D341Med (cell line): ENCODE results near the gene MPZL2.

ENCODE experiments used
- DNase-seq: peaks from one replicate; pipeline ENCODE4 v3.0.0; 2012; ENCODE audit warnings: low spot score

MPZL2 gene

DNA sequence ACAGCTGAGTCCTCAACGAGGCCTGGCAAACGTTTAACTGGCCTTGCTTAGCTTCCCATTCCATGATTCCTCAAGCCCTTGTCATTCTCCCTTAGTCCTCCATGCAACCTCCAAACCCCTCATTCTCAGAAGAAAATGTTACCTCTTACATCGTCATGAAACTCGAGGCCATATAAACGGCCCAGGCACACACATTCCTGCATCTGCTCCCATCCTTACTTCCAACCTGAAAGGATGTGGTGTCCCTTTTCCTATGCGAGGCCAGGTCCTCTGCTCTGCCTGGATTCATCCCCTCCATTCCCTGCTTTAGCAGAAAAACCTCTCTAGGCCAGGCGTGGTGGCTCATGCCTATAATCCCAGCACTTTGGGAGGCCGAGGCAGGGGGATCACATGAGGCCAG lies 20.9 kb downstream of the MPZL2 start:
- DNase-seq: no peak

DNA sequence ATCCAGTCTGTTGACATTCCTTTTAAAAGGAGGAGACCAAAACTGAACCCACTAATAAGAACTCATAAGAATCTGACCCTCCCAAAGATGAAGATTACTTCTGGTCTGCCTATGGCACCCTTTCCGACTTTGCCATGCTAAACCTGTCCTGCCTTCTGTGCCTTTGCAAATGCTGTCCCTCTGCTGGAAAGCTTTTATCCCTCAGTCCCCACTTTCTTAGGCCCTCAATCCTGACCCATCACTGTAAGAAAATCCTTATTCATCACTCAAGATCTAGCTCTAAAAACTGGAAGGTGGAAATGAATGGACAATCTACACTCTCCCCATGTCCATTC lies 22.4 kb downstream of the MPZL2 start:
- DNase-seq: no peak

DNA sequence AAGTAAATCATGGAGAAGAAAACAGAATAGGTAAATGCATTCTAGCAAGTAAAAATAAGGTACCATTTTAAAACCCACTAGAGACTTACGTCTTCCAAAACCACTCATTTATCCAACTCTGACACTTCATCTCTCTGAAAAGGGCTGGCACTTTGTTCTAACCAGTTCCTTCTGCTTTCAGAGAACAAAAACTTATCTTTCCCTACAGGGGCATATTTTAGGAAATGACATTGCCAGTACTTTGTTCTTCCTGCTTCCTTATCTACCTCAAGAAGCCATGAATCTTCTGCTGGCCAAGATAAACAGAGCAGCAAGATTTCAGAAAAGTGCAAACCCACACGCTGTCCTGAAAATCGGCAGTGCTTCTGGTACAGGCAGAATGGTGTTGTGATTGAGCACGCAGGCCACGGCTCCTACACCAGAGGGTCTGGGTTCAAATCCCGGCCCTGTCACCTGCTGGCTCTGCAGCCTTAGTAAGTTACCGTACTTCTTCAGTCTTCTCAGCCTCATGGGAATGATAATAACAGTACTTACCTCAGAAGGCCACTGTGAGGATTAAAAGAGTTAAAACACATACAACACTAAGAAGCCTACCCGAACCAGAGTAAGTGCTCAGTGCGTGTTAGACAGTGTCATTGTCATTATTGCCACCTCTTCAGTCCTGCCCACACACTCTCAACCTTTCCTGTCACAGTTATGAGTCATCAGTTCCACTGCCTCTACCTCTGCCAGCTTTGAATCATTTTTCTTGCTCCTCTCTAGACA lies 22.9 kb downstream of the MPZL2 start:
- DNase-seq: no peak

DNA sequence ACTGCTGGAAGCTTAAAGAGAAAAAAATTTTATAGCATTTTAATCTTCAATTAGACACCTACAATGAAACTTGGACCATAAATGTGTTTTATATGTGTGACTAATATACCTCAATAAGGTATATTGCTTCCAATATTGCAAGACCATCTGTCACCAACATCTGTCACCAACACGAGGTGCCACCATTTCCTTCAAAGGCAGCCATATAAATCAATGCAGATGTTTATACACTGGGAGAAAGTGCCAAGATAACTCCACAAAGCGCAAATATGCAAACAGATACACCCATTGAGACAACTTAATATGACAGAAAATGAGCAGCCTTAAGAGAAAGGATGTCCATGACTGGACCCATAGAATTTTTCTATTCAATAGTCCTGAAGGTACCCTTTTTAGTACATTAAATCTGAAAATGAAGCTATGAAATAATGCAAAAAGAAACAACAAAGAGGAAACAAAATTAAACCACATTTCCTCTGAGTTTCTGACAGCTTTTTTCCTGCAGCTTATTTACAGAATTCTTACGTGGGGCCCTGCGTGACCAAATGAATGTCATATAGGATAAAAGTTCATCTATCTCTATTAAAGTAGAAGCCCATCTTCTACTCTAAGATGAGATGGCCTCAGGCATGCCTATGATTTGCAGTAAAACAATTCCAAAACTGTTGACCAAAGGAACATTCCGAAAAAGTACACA lies 24.4 kb downstream of the MPZL2 start:
- DNase-seq: no peak

DNA sequence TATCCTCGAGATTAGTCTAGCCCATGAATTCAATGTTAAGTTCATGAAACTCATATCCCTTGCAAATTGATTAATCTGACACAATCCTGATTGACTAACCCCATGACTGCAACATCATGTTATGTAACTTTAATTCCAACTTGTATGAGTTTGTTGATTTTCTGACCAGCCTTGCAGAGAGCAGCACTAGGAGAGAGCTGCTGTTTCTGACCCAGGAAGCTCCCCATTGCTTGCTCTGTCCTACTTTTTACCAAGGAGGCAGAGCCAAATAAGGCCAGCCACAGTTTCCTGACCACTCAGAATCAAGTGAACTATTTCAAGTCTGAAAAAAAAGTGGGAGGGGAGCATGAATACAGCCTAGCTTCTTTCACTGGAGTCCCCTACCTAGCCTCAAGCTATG lies 25.2 kb downstream of the MPZL2 start:
- no peak for DNase-seq

DNA sequence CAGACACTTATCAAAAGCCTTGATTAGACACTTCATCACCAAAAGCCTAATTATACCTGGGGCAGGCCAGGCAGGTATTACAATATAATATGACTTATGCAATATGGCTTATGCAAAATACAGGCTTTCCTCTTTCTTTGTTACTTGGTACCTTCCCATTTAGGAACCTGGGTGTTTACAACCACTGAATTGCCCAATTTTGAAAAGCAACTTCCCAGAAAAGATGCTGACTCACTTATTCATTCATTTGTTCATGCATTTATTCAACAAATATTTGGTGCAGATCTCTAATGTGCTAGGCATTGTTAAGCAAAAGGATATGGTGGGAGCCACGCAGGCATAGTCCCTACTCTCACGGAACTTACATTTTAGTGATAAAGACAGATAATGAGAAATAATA lies 25.7 kb downstream of the MPZL2 start:
- DNase-seq: no peak

DNA sequence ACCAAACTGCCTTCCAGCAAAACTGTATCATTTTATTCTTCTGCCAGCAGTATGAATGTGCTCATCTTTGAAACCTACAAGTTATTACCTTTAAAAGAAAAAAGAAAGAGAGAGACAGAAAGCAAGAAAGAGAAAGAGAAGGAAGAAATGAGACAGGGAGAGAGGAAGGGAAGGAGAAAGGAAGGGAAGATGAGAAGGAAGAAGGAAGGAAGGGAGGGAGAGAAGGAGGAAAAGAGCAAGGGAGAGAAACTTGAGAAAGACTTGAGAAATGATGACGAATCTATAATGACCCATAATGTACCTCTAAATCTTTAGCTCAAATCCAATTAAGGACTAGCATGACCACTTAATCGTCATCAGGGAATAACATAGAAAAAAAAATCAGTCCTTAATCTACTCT lies 27.9 kb downstream of the MPZL2 start:
- no peak for DNase-seq

DNA sequence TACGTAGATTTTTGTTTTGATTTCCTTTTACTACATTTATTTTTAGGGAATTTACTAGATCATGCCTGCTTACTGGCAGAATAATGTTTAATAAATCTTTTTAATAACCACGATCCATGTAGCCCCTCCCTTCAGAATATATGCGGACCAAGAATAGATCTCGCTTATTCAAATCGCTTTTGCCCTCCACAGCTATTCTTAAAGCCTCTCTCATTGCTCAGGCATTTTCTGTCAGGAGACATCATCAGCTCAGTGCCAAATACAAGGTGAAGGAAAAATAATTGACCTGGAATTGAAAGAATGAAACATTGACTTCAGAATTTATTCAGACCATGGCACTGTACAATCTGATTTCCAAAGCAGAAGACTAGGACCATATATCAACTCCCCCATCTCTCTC lies 29.3 kb downstream of the MPZL2 start:
- no peak for DNase-seq

DNA sequence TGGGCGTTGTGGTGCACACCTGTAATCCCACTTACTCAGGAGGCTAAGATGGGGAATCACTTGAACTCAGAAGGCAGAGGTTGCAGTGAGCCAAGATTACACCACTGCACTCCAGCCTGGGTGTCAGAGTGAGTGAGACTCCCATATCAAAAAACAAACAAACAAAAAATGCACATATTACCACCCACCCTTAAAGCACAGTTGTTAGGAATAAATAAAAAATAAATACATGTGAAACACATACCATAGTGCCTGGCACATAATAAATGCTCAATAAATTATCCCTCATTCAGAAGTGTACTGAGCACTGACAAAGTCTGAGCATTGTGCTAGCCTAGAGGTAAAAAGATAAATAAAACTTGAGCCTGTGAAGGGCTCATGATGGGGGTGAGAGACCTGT lies 30.2 kb downstream of the MPZL2 start:
- DNase-seq: no peak

DNA sequence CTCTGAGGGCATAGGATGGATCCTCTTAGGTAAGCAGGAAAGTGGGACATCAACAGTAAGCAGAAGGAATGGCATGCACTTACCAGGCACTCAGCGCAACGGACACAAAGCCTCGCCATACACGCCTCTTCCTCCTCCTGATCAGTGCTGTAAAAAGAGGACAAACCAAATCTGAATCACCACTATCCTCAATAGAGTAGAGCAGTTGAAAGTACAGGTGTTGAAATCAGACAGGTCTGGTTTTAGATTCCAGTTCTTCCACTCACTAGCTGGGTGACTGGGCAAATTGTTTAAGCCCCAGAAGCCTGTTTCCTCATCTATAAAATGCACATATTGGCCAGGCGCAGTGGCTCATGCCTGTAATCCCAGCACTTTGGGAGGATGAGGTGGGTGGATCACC lies 30.7 kb downstream of the MPZL2 start:
- no peak for DNase-seq

DNA sequence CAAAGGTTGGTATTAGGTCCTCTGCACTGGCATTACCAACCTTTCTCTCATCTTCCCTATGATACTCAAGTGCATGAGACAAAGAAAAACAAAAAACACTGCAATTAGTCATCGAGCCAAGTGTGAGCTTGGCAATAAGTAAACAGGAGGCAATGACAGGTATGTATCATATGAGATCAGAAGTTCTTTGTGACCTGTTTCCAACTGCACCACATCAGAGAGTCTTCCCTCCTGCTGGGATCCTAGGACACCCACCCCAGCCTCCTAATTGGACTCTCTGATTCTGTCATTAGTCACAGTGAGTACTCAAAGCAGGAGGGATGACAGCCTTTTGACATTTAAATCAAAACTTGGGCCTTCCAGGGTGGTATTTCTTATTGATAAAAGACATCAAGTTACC lies 31.4 kb downstream of the MPZL2 start:
- no peak for DNase-seq

DNA sequence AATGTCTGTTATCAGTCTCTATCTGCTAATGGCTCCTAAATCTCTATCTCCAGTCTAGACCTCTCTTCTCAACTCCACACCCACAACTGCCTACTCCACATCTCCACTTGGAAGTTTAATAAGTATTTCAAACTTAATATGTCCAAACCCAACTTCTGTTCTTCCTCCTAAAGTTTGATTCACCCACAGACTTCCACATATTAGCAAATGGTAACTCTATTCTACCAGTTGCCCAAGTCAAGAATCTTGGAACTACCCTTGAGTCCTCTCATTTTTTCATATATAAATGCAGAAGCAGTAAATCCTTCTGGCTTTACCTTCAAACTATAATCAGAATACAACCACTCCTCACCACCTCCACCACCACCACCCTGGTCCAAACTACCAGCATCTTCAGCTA lies 32.6 kb downstream of the MPZL2 start:
- DNase-seq: no peak

DNA sequence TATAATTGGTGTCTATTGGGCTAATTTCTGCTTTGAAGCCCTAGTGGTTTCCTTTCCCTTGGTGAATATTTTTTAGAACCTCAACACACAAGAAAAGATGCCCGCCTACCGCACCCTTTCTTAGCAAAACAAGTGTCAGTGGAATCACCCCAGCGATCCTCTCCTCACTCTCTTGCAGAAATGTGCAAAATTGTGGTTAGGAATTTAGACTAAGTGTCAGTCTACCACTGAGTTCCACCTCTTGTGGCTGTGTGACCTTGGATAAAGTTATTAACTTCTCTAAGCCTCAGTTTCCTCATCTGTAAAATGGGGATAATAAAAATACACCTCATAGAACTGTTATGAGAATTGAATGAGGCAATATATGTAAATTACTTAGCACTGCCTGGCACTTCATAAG lies 34.0 kb downstream of the MPZL2 start:
- no peak for DNase-seq

DNA sequence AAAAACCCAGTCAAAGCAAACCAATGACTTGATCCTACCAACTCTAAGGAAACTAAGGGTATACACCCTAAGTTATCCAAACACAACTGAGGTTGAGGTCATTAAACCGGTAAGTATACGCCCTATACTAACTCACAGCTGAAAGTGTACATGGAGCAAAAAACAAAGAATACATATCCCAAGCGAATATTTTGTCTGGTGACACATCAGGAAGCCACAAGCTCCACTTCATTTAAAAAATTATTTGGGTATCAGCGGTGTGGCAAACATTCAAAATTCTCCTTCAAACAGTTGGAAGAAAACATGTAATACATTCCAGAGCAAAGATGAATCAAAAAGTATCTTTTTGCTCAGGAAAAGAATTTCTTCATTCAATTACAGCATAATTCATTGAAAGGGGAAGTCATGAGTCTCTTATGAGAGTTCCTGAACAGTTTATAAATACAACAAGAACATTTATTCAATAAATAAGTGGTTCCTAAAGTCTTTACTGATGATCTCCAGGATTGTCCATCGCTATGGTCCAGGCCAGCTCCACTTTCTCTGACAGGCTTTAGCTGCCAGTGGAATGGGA lies 34.7 kb downstream of the MPZL2 start:
- no peak for DNase-seq

DNA sequence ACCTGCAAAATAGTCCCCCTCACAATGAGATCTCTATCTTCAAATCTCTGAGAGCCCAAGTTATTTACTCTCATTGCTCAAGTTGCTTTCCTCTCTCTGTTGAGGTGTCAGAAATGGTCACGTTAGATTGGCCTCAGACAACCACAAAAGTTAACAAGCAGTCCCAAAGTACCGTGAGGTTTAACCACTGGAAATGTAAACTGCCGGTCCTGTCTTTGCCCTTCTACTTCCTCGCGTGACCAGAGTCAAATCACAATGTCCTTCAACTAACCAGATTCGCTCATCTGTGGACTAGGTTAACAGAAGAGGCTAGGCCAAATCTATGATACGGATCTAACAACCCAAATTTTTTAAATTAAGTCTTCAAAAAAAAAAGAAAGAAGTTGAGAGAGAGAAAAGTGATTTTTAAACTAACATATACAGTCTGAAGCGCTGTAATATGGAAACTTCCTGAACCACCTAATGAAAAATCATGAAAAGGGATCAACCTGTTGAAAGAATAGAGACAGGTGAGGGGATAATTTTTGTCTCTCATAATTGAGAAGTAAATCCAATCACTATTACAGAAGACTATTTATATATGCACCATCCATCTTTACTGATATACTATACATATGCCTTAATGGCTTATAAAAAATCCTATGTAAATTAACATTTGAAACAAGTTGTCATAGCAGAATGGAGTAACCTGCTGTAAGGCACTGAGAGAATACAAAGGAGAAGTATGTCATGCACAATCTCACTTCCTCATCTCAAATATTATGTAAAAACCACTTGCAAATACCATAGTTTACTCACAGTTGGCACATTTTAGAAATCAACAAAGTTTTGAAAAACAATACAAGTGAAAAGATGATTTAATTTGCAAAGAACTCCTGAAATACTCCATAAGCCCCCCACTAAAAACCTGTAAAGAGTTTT lies 36.0 kb downstream of the MPZL2 start:
- no peak for DNase-seq

DNA sequence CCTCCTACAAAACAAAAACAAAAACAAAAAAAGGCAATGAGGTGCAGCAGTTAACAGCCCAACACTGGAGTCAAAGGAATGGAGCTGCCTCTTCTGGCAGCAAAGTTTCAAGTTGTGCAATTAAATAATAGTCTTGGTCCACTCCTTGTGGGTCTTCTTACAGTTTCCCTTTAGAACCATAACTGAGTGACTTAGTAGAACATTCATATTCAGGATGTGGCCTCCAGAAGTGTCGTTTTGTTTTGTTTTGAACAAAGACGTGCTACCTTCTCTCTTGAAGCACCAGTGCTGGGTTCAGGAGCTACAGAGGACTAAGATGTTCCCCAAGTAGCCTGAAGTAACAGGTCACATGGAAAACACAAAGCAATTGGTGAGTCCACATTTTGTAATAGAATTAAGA lies 37.3 kb downstream of the MPZL2 start:
- DNase-seq: no peak

DNA sequence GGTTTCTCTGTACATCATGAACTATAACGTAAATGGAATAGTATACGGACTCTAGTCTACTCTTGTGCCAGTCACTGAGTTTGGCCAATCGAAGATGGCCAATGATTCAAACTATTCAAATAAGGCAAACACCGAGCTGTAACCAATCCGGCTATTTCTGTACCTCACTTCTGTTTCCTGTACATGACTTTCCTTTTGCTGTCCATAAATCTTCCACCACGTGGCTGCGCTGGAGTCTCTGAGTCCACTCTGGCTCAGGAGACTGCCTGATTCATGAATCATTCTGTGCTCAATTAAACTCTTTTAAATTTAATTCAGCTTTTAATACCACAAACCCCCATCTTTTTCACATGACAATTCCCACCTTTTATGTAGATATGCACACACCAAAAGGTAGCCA lies 37.8 kb downstream of the MPZL2 start:
- DNase-seq: no peak

DNA sequence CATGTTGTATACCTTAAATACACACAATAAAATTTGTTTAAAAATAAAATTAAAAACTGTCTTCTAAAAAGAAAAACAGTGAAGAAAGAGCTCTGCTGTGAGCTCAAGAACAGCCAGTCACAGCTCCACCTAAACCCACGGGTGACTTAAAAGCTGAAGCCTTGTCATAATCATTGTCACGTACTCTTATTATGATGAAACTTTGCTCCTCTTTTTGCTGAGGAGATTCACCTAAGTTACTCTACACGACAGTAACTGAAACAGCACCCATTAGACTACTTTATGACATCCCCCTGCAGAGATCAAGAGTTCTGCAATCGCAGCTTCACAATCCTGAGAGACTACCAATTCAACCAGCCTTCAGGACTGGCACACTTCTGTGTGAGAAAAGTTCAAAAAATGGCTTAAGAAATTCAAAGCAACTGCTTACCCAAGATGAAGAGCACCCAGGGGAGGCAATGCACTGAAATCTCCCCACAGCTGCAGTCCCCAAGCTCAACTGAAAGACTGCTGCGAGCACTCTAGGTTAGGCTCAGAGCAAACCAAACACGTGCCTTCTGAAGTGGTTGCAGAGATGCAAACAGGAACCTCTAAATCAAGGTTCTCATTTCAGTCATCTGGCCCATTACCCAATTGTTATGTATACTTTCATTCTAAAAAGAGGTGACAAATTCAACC lies 39.4 kb downstream of the MPZL2 start, which contains the start of gene JAML:
JAML (minus strand) TSS at position 501 of the 678 bp plus-strand sequence. CDS start 10,145 bp downstream, outside the sequence.
- DNase-seq: no peak

DNA sequence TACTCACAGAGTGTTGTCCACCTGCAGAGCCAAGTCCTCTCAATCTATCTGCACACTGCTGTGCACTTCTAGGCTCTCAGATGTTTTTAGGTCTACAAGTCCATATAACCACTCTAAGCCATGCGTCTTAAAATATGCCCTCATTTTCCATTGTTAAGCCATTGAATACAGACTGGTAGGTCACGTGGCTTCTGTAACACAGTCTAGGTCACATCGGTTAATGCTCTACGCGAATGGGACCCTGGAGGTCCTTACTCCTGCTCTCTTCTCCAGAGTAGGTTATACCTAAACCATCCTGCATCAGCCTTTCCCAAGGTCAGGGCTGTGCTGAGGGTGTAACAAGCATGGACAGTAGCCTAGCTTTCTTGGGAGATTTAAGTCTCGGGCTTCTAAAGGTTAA lies 40.1 kb downstream of the MPZL2 start:
- no peak for DNase-seq

DNA sequence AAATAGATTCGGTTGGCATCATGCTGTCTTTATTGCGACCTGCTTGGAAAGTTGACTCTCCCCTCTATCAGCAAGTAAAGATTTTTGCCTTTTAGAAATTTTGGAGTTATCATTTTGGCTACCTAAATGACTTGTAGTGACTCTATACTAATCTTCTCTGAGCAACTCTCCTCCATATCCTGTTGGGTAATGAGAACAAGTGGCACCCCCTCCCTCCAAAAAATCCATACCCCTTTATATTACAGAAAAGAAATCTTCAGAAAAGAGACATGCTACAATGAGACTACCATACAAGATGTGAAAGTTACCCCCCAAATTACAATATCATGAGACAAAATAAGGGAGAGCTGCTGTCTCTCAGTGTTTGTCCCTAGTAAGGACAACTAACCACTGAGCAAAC lies 40.5 kb downstream of the MPZL2 start:
- no peak for DNase-seq

DNA sequence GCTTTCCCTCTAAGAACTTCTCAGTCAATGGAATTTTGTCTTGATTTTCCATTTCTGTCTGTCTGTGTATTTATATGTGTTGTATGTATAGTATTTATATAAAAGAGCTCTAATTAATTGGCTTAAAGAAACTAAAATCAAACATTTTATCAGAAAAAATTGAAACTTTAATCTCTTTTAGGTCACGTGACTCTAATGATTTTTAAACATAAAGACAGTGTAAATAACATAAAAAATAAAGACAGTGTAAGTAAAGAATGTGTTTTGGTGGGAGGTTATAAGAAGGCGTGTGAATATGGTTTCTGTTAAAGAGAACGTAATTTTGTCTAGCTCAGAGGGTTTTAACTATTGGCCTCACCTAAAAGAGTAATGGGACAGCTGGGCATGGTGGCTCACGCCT lies 41.7 kb downstream of the MPZL2 start:
- DNase-seq: no peak

DNA sequence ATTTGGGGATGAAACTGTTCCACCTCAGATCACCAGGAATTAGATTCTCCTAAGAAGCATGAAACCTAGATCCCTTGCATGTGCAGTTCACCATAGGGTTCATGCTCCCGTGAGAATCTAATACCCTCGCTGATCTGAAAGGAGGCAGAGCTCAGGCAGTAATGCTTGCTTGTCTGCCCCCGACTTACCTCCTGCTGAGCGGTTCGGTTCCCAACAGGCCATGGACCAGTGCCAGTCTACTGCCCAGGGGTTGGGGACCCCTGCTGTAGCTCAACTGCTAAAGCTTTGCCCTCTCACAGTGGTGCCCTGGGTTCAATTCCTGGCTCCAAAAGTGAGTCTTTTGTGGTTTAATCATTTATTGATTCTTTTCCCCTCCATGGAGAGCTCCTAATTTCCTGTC lies 42.7 kb downstream of the MPZL2 start:
- no peak for DNase-seq
